Common myeloid progenitor, CD34-positive (primary cell): Measurements from ENCODE around the gene RAD51D.

Experiments used
- CTCF ChIA-PET: fragments of 350-600 bp; sonication (Branson Sonifier 250); formaldehyde crosslinking; loops from one replicate; lab custom pipeline; 2021; ENCODE audit warnings: antibody characterized with exemption; lab: Charles Lee
- POLR2A ChIA-PET: fragments of 350-600 bp; sonication (Branson Sonifier 250); formaldehyde crosslinking; loops from one replicate; lab custom pipeline; 2021; ENCODE audit warnings: antibody characterized with exemption; lab: Charles Lee
- DNase-seq, 3 donors: peaks; one replicate each; pipeline versions ENCODE4 v3.0.0 to v3.0.0-alpha.2; 2013
- H3K27ac ChIP-seq, 2 experiments: 1 replicate in 1 of 2; 2 replicates in 1 of 2; pipeline ENCODE4 v1.7.0; 2013; ENCODE audit warnings: inconsistent platforms in 2 of 2, low read length in 2 of 2, mild to moderate bottlenecking in 2 of 2, low read depth in 1 of 2, moderate library complexity in 1 of 2; ENCODE audit not compliant: severe bottlenecking in 2 of 2, insufficient read depth in 1 of 2, poor library complexity in 1 of 2
- H3K27me3 ChIP-seq, 5 experiments: replicated peaks in 2 of 5; 1 replicate in 3 of 5; 2 replicates in 2 of 5; pipeline versions ENCODE4 v1.6.1 to v1.7.0; 2013; ENCODE audit warnings: low read length in 4 of 5, mild to moderate bottlenecking in 2 of 5, moderate library complexity in 2 of 5, inconsistent platforms in 1 of 5; ENCODE audit not compliant: insufficient read depth in 5 of 5, control insufficient read depth in 4 of 5
- H3K36me3 ChIP-seq, 4 experiments: 1 replicate in 2 of 4; 2 replicates in 2 of 4; pipeline versions ENCODE4 v1.6.1 to v1.7.0; 2013; ENCODE audit warnings: low read length in 3 of 4, control low read depth in 1 of 4, mild to moderate bottlenecking in 1 of 4; ENCODE audit not compliant: control insufficient read depth in 4 of 4, insufficient read depth in 4 of 4
- H3K4me1 ChIP-seq, 4 experiments: 1 replicate in 3 of 4; 2 replicates in 1 of 4; pipeline versions ENCODE4 v1.6.1 to v1.7.1; 2013; ENCODE audit warnings: low read length in 3 of 4, mild to moderate bottlenecking in 3 of 4, control low read depth in 1 of 4, inconsistent platforms in 1 of 4, moderate library complexity in 1 of 4; ENCODE audit not compliant: control insufficient read depth in 4 of 4, insufficient read depth in 4 of 4; ENCODE audit errors: control extremely low read depth in 1 of 4
- H3K4me3 ChIP-seq, 7 experiments: 1 replicate in 4 of 7; 2 replicates in 3 of 7; pipeline versions ENCODE4 v1.5.1 to v1.7.0; 2013; ENCODE audit warnings: mild to moderate bottlenecking in 7 of 7, low read length in 6 of 7, moderate library complexity in 6 of 7, inconsistent platforms in 2 of 7, low read depth in 2 of 7, control low read depth in 1 of 7; ENCODE audit not compliant: insufficient read depth in 4 of 7, control insufficient read depth in 1 of 7; ENCODE audit errors: extremely low read depth in 1 of 7
- H3K9me3 ChIP-seq, 5 experiments: 1 replicate in 4 of 5; 2 replicates in 1 of 5; pipeline versions ENCODE4 v1.6.1 to v1.7.1; 2013; ENCODE audit warnings: low read length in 4 of 5, mild to moderate bottlenecking in 2 of 5, inconsistent platforms in 1 of 5, low read depth in 1 of 5, moderate library complexity in 1 of 5; ENCODE audit not compliant: control insufficient read depth in 4 of 5, insufficient read depth in 2 of 5; ENCODE audit errors: control extremely low read depth in 1 of 5
- WGBS: methylation state at CpG from one replicate; pipeline ENCODE4 v1.1.5; 2013; ENCODE audit not compliant: insufficient coverage; 5-methylcytosine and 5-hydroxymethylcytosine counted together

RAD51D gene

DNA sequence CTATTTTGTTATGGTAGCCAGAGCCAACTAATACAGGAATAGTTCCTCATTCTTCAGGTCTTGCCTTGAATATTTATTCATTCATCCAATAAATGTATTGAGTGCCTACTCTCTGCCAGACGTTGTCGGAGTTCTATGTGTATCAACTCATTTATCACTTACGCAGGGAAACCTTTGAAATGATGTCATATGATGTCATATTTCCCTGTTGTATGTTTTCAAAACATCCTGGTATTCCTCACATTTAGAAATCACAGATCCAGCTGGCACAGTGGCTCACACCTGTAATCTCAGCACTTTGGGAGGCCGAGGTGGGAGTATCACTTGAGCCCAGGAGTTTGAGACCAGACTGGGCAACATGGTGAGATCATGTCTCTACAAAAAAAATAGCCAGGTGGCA, 25.2 kb upstream of the RAD51D start:
- H3K4me3 ChIP-seq: no peak overlapping the region
- ChIA-PET POLR2A (no interaction called here), CTCF (interaction anchor here (0.9 to 1.0 kb wide), 2 partner anchors 12 to 15 kb away, joined by 3 read pairs; no protein-coding TSS in a partner anchor)
- DNase-seq: no peak
- no peak overlapping the region for H3K27ac ChIP-seq
- peaks cover 0 to 4% (median 0%) of the 10 kb centered on the region in 5 experiments for H3K27me3 ChIP-seq
- 100% methylated on average over 1 of the region's 4 CpGs for WGBS
- peaks cover 0 to 13% (median 8%) of the 10 kb centered on the region in 4 experiments for H3K4me1 ChIP-seq
- peaks cover 0 to 1% (median under 1%) of the 10 kb centered on the region in 4 experiments for H3K36me3 ChIP-seq
- no peaks in the 10 kb centered on the region for H3K9me3 ChIP-seq

DNA sequence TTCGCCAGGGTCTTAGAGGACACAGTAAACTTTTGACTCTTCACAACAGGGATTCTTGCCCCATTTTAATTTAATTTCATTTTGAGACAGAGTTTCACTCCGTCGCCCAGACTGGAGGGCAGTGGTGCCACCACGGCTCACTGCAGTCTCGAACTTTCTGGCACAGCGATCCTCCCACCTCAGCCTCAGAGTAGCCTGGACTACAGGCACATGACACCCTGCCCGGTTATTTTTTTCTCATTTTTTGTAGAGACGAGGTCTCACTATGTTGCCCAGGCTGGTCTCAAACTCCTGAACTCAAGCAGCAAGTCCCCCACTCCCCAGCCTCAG, 22.8 kb upstream of the RAD51D start:
- Histone ChIP-seq H3K4me3 (peak overlapping the region in 3 of 7 experiments; percentile 69 to 96 (median 94)), H3K27ac (no peak overlapping the region), H3K27me3 (peaks cover 0 to 2% (median 0%) of the 10 kb centered on the region in 5 experiments), H3K36me3 (peaks cover 6 to 24% (median 15%) of the 10 kb centered on the region in 4 experiments), H3K4me1 (peaks cover 0 to 13% (median 8%) of the 10 kb centered on the region in 4 experiments), H3K9me3 (no peaks in the 10 kb centered on the region)
- no peak for DNase-seq
- ChIA-PET CTCF (interaction anchor here (0.9 kb wide), 1 partner anchor 12 kb away, joined by 3 read pairs; no protein-coding TSS in a partner anchor), POLR2A (no interaction called here)
- 74% methylated on average over 8 of the region's 8 CpGs for whole genome bisulfite sequencing

DNA sequence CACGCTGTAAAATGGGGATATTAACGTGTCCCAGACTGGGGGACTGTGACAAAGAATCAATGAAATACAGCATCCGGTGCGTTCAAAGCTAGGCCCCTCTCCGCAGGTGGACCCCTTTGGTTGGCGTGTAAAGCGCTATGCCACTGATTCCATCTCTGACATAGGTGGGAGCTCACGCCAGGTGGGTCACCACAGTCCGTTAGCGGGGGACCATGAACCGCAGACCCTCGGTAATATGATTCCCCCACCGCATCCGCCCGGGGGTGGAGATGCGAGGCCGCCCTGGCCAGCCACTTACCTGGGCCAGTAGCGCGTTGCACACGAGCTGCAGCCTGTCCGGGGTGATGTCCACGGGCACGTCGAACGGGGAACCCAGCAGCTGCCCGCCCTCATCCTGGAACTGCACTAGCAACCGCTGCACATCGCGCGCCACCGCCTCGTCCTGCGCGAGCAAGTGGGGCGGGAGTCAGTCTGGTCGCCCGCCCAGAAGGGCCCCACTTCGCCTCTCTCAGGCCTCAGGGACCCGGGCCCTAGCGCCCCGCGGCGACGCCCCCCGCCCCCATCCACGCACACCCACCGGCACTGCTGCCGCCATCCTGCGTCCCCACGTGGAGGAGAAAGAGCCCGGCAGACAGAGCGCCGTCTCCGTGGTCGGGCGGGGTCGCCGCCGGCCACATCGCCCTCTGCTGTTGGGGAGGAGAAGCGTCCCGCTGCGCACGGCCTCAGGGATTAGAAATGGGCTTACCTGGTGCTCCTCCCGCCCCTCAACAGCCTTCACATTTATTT, 22.2 kb upstream of the RAD51D start, which contains the start of gene NLE1:
NLE1 (minus strand) TSS at position 623 of the 786 bp plus-strand sequence; CDS start at position 595, 28 bp downstream.
- ChIA-PET POLR2A (no interaction called here), CTCF (interaction anchor here (0.8 to 1.4 kb wide), 5 partner anchors 8 to 52 kb away, joined by 3 to 5 read pairs (median 5); partner anchors contain the start of gene RAD51D)
- H3K4me1 ChIP-seq: peaks cover 0 to 13% (median 8%) of the 10 kb centered on the region in 4 experiments
- peak; percentile 87 to 92 (median 92) for DNase-seq
- H3K9me3 ChIP-seq: no peaks in the 10 kb centered on the region
- H3K4me3 ChIP-seq: peak within 1 kb of the TSS; percentile 69 to 99 (median 91)
- H3K27ac ChIP-seq: peak within 1 kb of the TSS in 1 of 2 experiments; percentile 70
- peaks cover 11 to 30% (median 21%) of the 10 kb centered on the region in 4 experiments for H3K36me3 ChIP-seq
- 1% methylated on average over 53 of the region's 65 CpGs for WGBS
- no peaks in the 10 kb centered on the region for H3K27me3 ChIP-seq

DNA sequence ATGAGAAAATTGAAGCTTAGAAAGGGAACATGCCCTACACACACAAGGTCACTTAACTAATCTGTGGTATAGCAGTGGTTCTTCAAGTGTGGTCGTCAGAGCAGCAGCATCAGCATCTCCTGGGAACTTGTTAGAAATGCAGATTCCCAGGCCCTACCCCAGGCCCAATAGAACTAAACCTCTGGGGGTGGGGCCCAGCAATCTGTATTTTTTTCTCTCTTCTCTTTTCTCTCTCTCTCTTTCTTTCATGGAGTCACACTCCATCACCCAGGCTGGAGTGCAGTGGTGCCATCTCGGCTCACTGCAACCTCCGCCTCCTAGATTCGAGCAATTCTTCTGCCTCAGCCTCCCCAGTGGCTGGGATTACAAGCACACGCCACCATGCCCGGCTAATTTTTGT, 18.6 kb upstream of the RAD51D start:
- ChIA-PET CTCF (interaction anchor here (1.0 to 1.2 kb wide), 2 partner anchors 19 to 35 kb away, joined by 3 to 4 read pairs; no protein-coding TSS in a partner anchor), POLR2A (no interaction called here)
- Histone ChIP-seq H3K4me1 (peaks cover 0 to 13% (median 8%) of the 10 kb centered on the region in 4 experiments), H3K4me3 (no peak overlapping the region), H3K9me3 (no peaks in the 10 kb centered on the region), H3K27ac (no peak overlapping the region), H3K27me3 (no peaks in the 10 kb centered on the region), H3K36me3 (peaks cover 23 to 66% (median 50%) of the 10 kb centered on the region in 4 experiments)
- DNase-seq: no peak
- 90% methylated on average over 3 of the region's 6 CpGs for WGBS

DNA sequence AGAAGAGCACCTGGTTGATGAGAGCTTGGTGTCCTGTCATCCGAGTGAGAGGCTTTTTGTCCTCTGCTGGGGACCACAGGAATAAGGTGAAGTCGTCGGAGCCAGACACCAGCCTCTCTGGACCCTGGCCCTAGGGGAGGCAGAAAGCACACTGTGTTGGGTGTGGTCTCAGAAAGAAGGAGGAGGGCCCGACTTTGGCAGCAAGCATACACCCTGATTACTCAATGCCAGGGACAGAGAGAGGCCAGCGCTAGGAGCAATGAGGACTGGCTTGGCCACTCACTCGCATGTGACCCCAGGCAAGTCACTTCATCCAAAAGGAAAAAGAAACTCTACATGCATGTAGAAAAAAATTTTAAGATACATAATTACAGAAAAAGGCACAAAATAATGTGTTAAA, 15.7 kb upstream of the RAD51D start:
- Histone ChIP-seq H3K4me1 (peaks cover 0 to 3% (median under 1%) of the 10 kb centered on the region in 4 experiments), H3K27me3 (no peaks in the 10 kb centered on the region), H3K36me3 (peaks cover 31 to 94% (median 73%) of the 10 kb centered on the region in 4 experiments), H3K27ac (no peak overlapping the region), H3K4me3 (no peak overlapping the region), H3K9me3 (no peaks in the 10 kb centered on the region)
- WGBS: 100% methylated on average over 3 of the region's 6 CpGs
- DNase-seq: no peak
- CTCF ChIA-PET: no interaction called here
- POLR2A ChIA-PET: no interaction called here

DNA sequence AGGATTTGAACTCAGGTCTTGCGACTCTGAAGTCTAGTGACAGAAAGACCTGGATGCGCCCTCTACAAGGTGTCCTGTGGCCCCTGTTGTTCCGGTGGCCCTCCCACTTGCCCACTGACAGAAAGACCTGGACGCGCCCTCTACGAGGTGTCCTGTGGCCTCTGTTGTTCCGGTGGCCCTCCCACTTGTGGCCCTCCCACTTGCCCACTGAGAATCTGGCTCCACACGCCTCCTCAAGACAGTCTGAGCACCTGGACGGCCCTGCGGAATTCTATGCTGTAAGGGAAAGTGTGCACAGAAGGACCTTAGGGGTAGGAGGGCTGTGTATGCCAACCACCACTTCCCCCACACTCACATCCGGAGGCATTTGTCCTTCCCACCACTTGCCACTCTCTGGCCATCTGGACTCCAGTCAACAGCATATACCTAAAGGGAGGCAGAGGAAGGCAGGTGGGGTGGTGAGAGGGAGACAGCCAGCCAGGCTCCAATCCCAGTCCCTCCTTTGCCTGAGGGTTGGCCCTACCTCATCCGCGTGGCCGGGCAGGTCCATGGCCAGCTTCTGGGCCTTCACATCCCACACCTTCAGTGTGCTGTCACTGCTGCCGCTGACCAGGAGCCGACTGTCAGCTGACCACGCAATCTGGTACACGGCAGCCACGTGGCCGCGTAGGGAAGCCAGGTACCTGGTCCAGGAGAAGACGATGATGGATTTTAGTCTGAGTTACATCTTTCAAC, 13.3 kb upstream of the RAD51D start:
- no peak for DNase-seq
- Histone ChIP-seq H3K27me3 (no peaks in the 10 kb centered on the region), H3K36me3 (peaks cover 25 to 80% (median 62%) of the 10 kb centered on the region in 4 experiments), H3K9me3 (no peaks in the 10 kb centered on the region), H3K27ac (no peak overlapping the region), H3K4me1 (peaks cover 0 to 14% (median 5%) of the 10 kb centered on the region in 4 experiments), H3K4me3 (no peak overlapping the region)
- WGBS: 99% methylated on average over 21 of the region's 22 CpGs
- ChIA-PET CTCF (interaction anchor here (0.5 kb wide), 1 partner anchor 29 kb away, joined by 3 read pairs; no protein-coding TSS in a partner anchor), POLR2A (no interaction called here)
